AG09319 (cell line): ENCODE results near the gene SPATA7.

Experiments used
- DNase-seq: peaks from one replicate; pipeline ENCODE4 v3.0.0-alpha.2; 2010; ENCODE audit warnings: low read depth; ENCODE audit errors: extremely low read depth
- CTCF ChIP-seq: IDR thresholded peaks from 2 replicates; pipeline ENCODE4 v1.5.1; 2011; ENCODE audit warnings: low read depth, mild to moderate bottlenecking, inconsistent platforms, low read length, moderate library complexity

SPATA7 gene

GRCh38 chr14:88481794-88482193 is 96.3 kb downstream of the SPATA7 start:
- TF ChIP-seq CTCF, result no peak
- DNase-seq, result no peak

DNA sequence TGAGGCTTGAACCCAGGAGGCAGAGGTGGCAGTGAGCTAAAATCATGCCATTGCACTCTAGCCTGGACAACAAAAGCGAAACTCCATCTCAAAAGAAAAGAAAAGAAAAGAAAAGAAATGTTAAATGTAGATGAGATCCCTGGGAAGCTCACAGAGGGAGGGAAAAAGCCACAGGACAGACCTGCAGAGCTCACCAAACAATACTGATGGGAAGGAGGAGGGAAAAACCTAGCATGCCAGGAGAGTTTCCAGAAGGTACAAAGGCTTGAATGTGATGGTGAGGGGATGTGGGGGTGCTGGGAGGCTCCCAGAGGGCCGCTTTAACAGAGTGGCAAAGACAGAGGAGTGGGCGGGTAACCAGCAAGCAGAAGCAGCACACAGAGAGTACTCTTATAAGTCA is 97.1 kb downstream of the SPATA7 start:
- DNase-seq, result no peak
- no peak for TF ChIP-seq CTCF
